Natural killer cell (primary cell): ENCODE measurements around the gene FKBP8. TPM values are rescaled to one million over a fixed set of nuclear protein-coding genes. Genes with fewer than 3 reads are reported as not detected.

Experiments
- ATAC-seq, 3 donors: fragments of 150-1000 bp in 2 of 3; fragments of 200-7000 bp in 1 of 3; cut with Tn5 transposase; 1 replicate in 1 of 3; 2 replicates in 2 of 3; pipeline ENCODE4 v1.10.0; 2021; ENCODE audit warnings: mild to moderate bottlenecking in 2 of 3, moderate library complexity in 2 of 3
- DNase-seq, 2 donors: peaks; one replicate each; pipeline versions ENCODE4 v3.0.0 to v3.0.0-alpha.2; 2013 to 2021; ENCODE audit warnings: mixed read lengths in 1 of 2
- H3K27ac ChIP-seq: one replicate; pipeline ENCODE4 v1.5.1; 2013; ENCODE audit warnings: mild to moderate bottlenecking, low read length
- H3K27me3 ChIP-seq: one replicate; pipeline ENCODE4 v1.6.1; 2013; ENCODE audit warnings: low read length; ENCODE audit not compliant: control insufficient read depth, insufficient read depth
- H3K36me3 ChIP-seq: one replicate; pipeline ENCODE4 v1.6.1; 2013; ENCODE audit warnings: low read length; ENCODE audit not compliant: control insufficient read depth, insufficient read depth
- H3K4me1 ChIP-seq: one replicate; pipeline ENCODE4 v1.6.1; 2013; ENCODE audit warnings: low read length; ENCODE audit not compliant: control insufficient read depth, insufficient read depth
- H3K4me3 ChIP-seq: one replicate; pipeline ENCODE4 v1.5.1; 2013; ENCODE audit warnings: low read length
- H3K9me3 ChIP-seq: one replicate; pipeline ENCODE4 v1.6.1; 2013; ENCODE audit warnings: low read length; ENCODE audit not compliant: control insufficient read depth, insufficient read depth
- H3K27ac Mint-ChIP-seq, 2 donors: one replicate each; pipeline ENCODE4 v1.8.0; 2022; ENCODE audit warnings: mild to moderate bottlenecking in 2 of 2, mixed read lengths in 2 of 2, moderate library complexity in 1 of 2
- H3K27me3 Mint-ChIP-seq, 2 donors: one replicate each; pipeline ENCODE4 v1.8.0; 2022; ENCODE audit warnings: low read depth in 2 of 2, mixed read lengths in 2 of 2
- H3K36me3 Mint-ChIP-seq: one replicate; pipeline ENCODE4 v1.8.0; 2022; ENCODE audit warnings: mixed read lengths
- H3K4me1 Mint-ChIP-seq, 2 donors: one replicate each; pipeline ENCODE4 v1.8.0; 2022; ENCODE audit warnings: mixed read lengths in 2 of 2
- H3K4me3 Mint-ChIP-seq: one replicate; pipeline ENCODE4 v1.8.0; 2022; ENCODE audit warnings: mild to moderate bottlenecking, moderate library complexity, mixed read lengths
- H3K9me3 Mint-ChIP-seq, 2 donors: one replicate each; pipeline ENCODE4 v1.8.0; 2022; ENCODE audit warnings: mixed read lengths in 2 of 2
- WGBS: methylation state at CpG from one replicate; pipeline ENCODE4 v1.1.7; 2013; ENCODE audit warnings: missing lambda C conversion rate; ENCODE audit not compliant: insufficient coverage; 5-methylcytosine and 5-hydroxymethylcytosine counted together
- intact Hi-C: fragments of 100-400 bp; cut with micrococcal nuclease; formaldehyde crosslinking; loops from one replicate; pipeline ENCODE4 v1.14.2; 2022
- total RNA-seq, 4 donors: library from RNA; stranded (reverse); fragments of 120-200 nt in 1 of 4; gene quantifications; one replicate each; pipeline versions ENCODE4 v1.2.3 to v1.2.4, GENCODE V29; 2013 to 2022
- TF ChIP-seq, protein P1 (sequence below): fragments of 200-600 bp; IDR thresholded peaks from one replicate; pipeline ENCODE4 v1.8.0; 2022; ENCODE audit warnings: antibody characterized with exemption

FKBP8 gene
- total RNA-seq, 3 donors from 2014 or later (not counting 1 experiment from before 2014, with no cell fraction given), result 149 to 179 (median 162) TPM

DNA sequence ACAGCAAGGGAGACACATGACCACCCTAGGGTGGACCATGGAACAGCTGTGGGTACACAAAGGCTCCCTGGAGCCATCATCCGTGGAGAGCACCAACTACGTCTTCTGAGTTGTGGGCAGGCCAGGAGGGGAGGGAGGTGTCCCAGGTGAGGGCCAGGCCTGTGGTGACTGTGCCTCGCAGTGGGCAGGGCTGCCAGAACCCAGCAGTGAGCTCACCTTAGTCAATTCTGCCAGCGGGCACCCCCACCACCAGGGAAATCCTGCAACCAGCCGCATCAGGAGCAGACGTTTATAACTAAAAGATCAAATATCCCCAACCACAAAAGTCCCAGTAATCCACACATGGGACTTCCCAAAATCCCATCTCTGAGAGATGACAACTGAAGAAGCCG lies 41.1 kb downstream of the FKBP8 start:
- peaks cover 99% of the 10 kb centered on the region for H3K4me1 ChIP-seq
- intact Hi-C loops, result no loop called here
- TF ChIP-seq, protein P1, sequence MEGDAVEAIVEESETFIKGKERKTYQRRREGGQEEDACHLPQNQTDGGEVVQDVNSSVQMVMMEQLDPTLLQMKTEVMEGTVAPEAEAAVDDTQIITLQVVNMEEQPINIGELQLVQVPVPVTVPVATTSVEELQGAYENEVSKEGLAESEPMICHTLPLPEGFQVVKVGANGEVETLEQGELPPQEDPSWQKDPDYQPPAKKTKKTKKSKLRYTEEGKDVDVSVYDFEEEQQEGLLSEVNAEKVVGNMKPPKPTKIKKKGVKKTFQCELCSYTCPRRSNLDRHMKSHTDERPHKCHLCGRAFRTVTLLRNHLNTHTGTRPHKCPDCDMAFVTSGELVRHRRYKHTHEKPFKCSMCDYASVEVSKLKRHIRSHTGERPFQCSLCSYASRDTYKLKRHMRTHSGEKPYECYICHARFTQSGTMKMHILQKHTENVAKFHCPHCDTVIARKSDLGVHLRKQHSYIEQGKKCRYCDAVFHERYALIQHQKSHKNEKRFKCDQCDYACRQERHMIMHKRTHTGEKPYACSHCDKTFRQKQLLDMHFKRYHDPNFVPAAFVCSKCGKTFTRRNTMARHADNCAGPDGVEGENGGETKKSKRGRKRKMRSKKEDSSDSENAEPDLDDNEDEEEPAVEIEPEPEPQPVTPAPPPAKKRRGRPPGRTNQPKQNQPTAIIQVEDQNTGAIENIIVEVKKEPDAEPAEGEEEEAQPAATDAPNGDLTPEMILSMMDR, result no peak
- H3K36me3 ChIP-seq, result no peaks in the 10 kb centered on the region
- ATAC-seq (no peak), DNase-seq (no peak)
- H3K27ac ChIP-seq, result peak overlapping the region; percentile 65
- Mint-ChIP-seq H3K27ac (peak overlapping the region; percentile 56 to 93), H3K4me1 (peaks cover 77 to 84% of the 10 kb centered on the region in 2 donors), H3K9me3 (no peaks in the 10 kb centered on the region), H3K4me3 (peak overlapping the region; percentile 54), H3K36me3 (no peaks in the 10 kb centered on the region), H3K27me3 (no peaks in the 10 kb centered on the region)
- H3K4me3 ChIP-seq, result no peak overlapping the region
- H3K9me3 ChIP-seq, result no peaks in the 10 kb centered on the region
- H3K27me3 ChIP-seq, result no peaks in the 10 kb centered on the region
- WGBS, result 57% methylated on average over 7 of the region's 7 CpGs

DNA sequence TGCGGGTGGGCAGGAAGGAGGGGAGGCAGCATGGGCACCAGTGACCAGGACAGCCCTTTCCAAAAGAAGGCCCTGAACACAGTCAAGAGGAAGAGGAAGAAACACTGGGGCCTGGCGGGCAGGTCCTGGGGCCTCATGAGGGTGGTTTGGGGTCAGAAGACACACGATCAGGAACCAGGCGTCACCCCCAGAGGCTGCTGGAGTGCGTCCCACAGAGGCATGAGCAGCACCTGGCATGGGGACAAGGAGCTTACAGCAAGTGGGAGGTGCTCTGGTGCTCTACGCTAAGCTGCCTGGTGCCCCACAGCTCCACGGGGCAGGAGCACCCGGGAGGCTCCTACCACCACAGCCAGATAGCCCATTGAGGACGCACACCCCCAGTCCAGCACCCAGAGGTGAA lies 41.5 kb downstream of the FKBP8 start:
- intact Hi-C loops, result no loop called here
- no peaks in the 10 kb centered on the region for H3K36me3 Mint-ChIP-seq
- Histone ChIP-seq H3K27me3 (no peaks in the 10 kb centered on the region), H3K36me3 (no peaks in the 10 kb centered on the region), H3K4me3 (no peak overlapping the region), H3K4me1 (peaks cover 99% of the 10 kb centered on the region), H3K9me3 (no peaks in the 10 kb centered on the region), H3K27ac (peak overlapping the region; percentile 65)
- H3K4me3 Mint-ChIP-seq, result peak overlapping the region; percentile 54
- no peaks in the 10 kb centered on the region for H3K27me3 Mint-ChIP-seq
- TF ChIP-seq, protein P1, result no peak
- no peaks in the 10 kb centered on the region for H3K9me3 Mint-ChIP-seq
- H3K4me1 Mint-ChIP-seq, result peaks cover 77 to 84% of the 10 kb centered on the region in 2 donors
- H3K27ac Mint-ChIP-seq, result peak overlapping the region; percentile 56 to 93
- WGBS, result 47% methylated on average over 9 of the region's 9 CpGs
- DNase-seq (no peak), ATAC-seq (no peak)

DNA sequence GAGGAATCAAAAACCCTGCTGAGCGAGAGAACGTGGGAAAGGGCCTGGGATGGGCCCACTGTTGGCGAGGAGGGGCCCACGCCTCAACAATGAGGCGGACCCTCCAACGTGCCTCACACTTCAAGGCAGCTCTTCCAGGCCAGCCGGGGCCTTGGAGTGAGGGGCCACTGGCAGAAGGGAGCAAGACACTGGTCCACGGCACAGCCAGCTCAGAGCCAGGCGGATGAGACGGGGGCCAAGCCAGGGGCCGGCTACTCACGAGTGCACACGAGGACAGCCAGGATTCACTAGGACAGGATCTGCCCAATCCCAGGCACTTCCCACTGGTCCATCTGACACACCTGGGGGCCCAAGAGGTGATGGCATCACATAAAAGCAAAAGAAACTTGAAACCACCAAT lies 42.0 kb downstream of the FKBP8 start:
- Histone ChIP-seq H3K27ac (peak overlapping the region; percentile 65), H3K36me3 (no peaks in the 10 kb centered on the region), H3K9me3 (no peaks in the 10 kb centered on the region), H3K4me3 (no peak overlapping the region), H3K4me1 (peaks cover 99% of the 10 kb centered on the region), H3K27me3 (no peaks in the 10 kb centered on the region)
- no peaks in the 10 kb centered on the region for H3K9me3 Mint-ChIP-seq
- DNase-seq (no peak), ATAC-seq (no peak)
- 92% methylated on average over 13 of the region's 13 CpGs for WGBS
- peaks cover 77 to 84% of the 10 kb centered on the region in 2 donors for H3K4me1 Mint-ChIP-seq
- intact Hi-C loops, result no loop called here
- H3K27ac Mint-ChIP-seq, result peak overlapping the region; percentile 56 to 93
- TF ChIP-seq, protein P1, result no peak
- H3K36me3 Mint-ChIP-seq, result no peaks in the 10 kb centered on the region
- peak overlapping the region; percentile 21 for H3K4me3 Mint-ChIP-seq
- H3K27me3 Mint-ChIP-seq, result no peaks in the 10 kb centered on the region

DNA sequence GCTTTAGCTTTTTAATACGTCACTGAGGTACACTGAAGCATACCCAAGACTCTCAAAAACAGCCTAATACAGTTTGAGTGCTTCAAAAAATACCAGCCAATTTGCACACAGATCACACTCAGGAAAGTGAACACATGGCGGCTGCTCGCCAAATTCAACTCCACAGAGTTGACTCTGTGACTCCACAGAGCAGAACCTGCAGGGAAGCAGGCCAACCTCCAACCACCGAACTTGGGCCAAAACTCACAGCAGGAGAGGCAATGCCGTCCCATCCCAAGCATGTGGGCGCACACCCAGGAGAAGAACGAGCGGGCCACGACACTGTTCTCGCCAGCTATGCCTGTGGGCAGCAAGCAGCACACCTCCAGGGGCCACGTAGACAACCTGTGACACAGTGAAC lies 42.6 kb downstream of the FKBP8 start:
- ATAC-seq (no peak), DNase-seq (no peak)
- H3K27me3 ChIP-seq, result no peaks in the 10 kb centered on the region
- Mint-ChIP-seq H3K9me3 (no peaks in the 10 kb centered on the region), H3K4me3 (no peak overlapping the region), H3K36me3 (no peaks in the 10 kb centered on the region), H3K27me3 (no peaks in the 10 kb centered on the region), H3K4me1 (peaks cover 79 to 84% of the 10 kb centered on the region in 2 donors), H3K27ac (peak overlapping the region; percentile 56 to 93)
- TF ChIP-seq, protein P1, result no peak
- H3K9me3 ChIP-seq, result no peaks in the 10 kb centered on the region
- H3K4me1 ChIP-seq, result peaks cover 99% of the 10 kb centered on the region
- WGBS, result 72% methylated on average over 11 of the region's 11 CpGs
- H3K36me3 ChIP-seq, result no peaks in the 10 kb centered on the region
- peak overlapping the region; percentile 65 for H3K27ac ChIP-seq
- no peak overlapping the region for H3K4me3 ChIP-seq
- intact Hi-C loops, result no loop called here
